Breast epithelium (tissue), 3 donors: Measurements from ENCODE around the gene PIM2.

Source experiments
- CTCF ChIP-seq, 3 donors: fragments of 450-650 bp; IDR thresholded peaks; one replicate each; pipeline ENCODE4 v1.5.1; 2016 to 2017; ENCODE audit warnings: antibody characterized with exemption in 3 of 3, mild to moderate bottlenecking in 3 of 3, moderate library complexity in 3 of 3
- POLR2AphosphoS5 ChIP-seq, 3 donors: sonication (generic); formaldehyde crosslinking; IDR thresholded peaks; one replicate each; pipeline ENCODE4 v1.6.1; 2017; ENCODE audit warnings: antibody characterized with exemption in 3 of 3

GRCh38 chrX:48908600-48908999, 10.2 kb downstream of the PIM2 start:
- no peak for TF ChIP-seq CTCF (IDR thresholded peaks at IDR 0.05)
- TF ChIP-seq POLR2AphosphoS5 (IDR thresholded peaks at IDR 0.05): no peak
